IMR-90 (cell line): Measurements from ENCODE around the gene GRPEL2. TPM values are rescaled to one million over a fixed set of nuclear protein-coding genes. Genes with fewer than 3 reads are reported as not detected.
A peak's percentile ranks its signal among the peaks of the same experiment; 100 is the strongest.

ENCODE experiments used
- ATAC-seq: fragments of 200-7000 bp; cut with Tn5 transposase; 2 replicates; pipeline ENCODE4 v1.9.1; 2020; ENCODE audit warnings: low read depth, mild to moderate bottlenecking, moderate library complexity
- BruUV-seq: library from RNA; stranded (reverse); fragments of 400-500 nt; replicated peaks from 2 replicates; lab custom pipeline; 2021; lab: Mats Ljungman, UMichigan
- CTCF ChIA-PET: fragments of 300-600 bp; formaldehyde crosslinking; extraction: SDS; loops from one replicate; lab custom pipeline; 2021; ENCODE audit warnings: antibody characterized with exemption; lab: Yijun Ruan, JAX
- POLR2A ChIA-PET: fragments of 300-600 bp; sonication (Branson Sonifier 250); formaldehyde crosslinking; loops from one replicate; lab custom pipeline; 2022; ENCODE audit warnings: antibody characterized with exemption; ENCODE audit not compliant: unreplicated experiment; lab: Charles Lee
- DNase-seq: peaks from one replicate; pipeline ENCODE4 v3.0.0; 2013
- H2AFZ ChIP-seq: replicated peaks from 2 replicates; pipeline ENCODE3; 2013; ENCODE audit warnings: low read length, mild to moderate bottlenecking; ENCODE audit not compliant: poor library complexity
- H2AK5ac ChIP-seq: 2 replicates; pipeline ENCODE4 v1.6.1; 2013; ENCODE audit warnings: low read depth, low read length, inconsistent platforms
- H2AK9ac ChIP-seq: replicated peaks from 2 replicates; pipeline ENCODE3; 2013; ENCODE audit warnings: mild to moderate bottlenecking, low read depth, low read length, moderate library complexity; ENCODE audit not compliant: poor library complexity
- H2BK120ac ChIP-seq: 2 replicates; pipeline ENCODE4 v1.6.1; 2013; ENCODE audit warnings: low read depth, low read length, inconsistent platforms
- H2BK15ac ChIP-seq: 3 replicates; pipeline ENCODE4 v1.6.1; 2013; ENCODE audit warnings: low read depth, low read length, inconsistent platforms
- H2BK20ac ChIP-seq: 2 replicates; pipeline ENCODE4 v1.6.1; 2013; ENCODE audit warnings: low read depth, mild to moderate bottlenecking, inconsistent platforms, low read length, moderate library complexity
- H2BK5ac ChIP-seq: 2 replicates; pipeline ENCODE4 v1.6.1; 2013; ENCODE audit warnings: mild to moderate bottlenecking, low read depth, low read length, inconsistent platforms; ENCODE audit not compliant: poor library complexity, severe bottlenecking
- H3K14ac ChIP-seq: replicated peaks from 2 replicates; pipeline ENCODE4 v1.6.1; 2013; ENCODE audit warnings: low read depth, low read length, inconsistent platforms
- H3K18ac ChIP-seq: 2 replicates; pipeline ENCODE4 v1.6.1; 2013; ENCODE audit warnings: low read depth, low read length, control low read depth
- H3K23ac ChIP-seq: 2 replicates; pipeline ENCODE4 v1.6.1; 2013; ENCODE audit warnings: low read depth, low read length, inconsistent platforms
- H3K27ac ChIP-seq: 2 replicates; pipeline ENCODE4 v1.5.1; 2013; ENCODE audit warnings: mild to moderate bottlenecking, control low read depth, low read length; ENCODE audit not compliant: insufficient read depth
- H3K27me3 ChIP-seq: 2 replicates; pipeline ENCODE4 v1.6.1; 2013; ENCODE audit warnings: low read length; ENCODE audit not compliant: control insufficient read depth, insufficient read depth
- H3K36me3 ChIP-seq: 2 replicates; pipeline ENCODE4 v1.6.1; 2013; ENCODE audit warnings: low read length, mixed read lengths; ENCODE audit not compliant: control insufficient read depth, insufficient read depth
- H3K4ac ChIP-seq: 2 replicates; pipeline ENCODE4 v1.6.1; 2013; ENCODE audit warnings: low read depth, low read length, inconsistent platforms
- H3K4me1 ChIP-seq: 2 replicates; pipeline ENCODE4 v1.6.1; 2013; ENCODE audit warnings: low read length, mixed read lengths; ENCODE audit not compliant: control insufficient read depth, insufficient read depth
- H3K4me2 ChIP-seq: 2 replicates; pipeline ENCODE4 v1.6.1; 2013; ENCODE audit warnings: low read depth, mild to moderate bottlenecking, control low read depth, low read length, moderate library complexity
- H3K4me3 ChIP-seq: 2 replicates; pipeline ENCODE4 v1.5.1; 2013; ENCODE audit warnings: low read depth, mild to moderate bottlenecking, control low read depth, low read length, moderate library complexity; ENCODE audit not compliant: insufficient read depth
- H3K56ac ChIP-seq: 2 replicates; pipeline ENCODE4 v1.6.1; 2013; ENCODE audit warnings: low read length, inconsistent platforms; ENCODE audit not compliant: insufficient read depth; ENCODE audit errors: extremely low read depth
- H3K79me1 ChIP-seq, 2 experiments: 2 replicates each; pipeline ENCODE4 v1.6.1; 2013; ENCODE audit warnings: low read length in 2 of 2, inconsistent platforms in 1 of 2, low read depth in 1 of 2
- H3K9ac ChIP-seq: 2 replicates; pipeline ENCODE4 v1.6.1; 2013; ENCODE audit warnings: low read depth, low read length, control low read depth
- H3K9me1 ChIP-seq: 2 replicates; pipeline ENCODE4 v1.6.1; 2013; ENCODE audit warnings: low read length, inconsistent platforms; ENCODE audit not compliant: insufficient read depth
- H3K9me3 ChIP-seq: 2 replicates; pipeline ENCODE4 v1.6.1; 2013; ENCODE audit warnings: low read length; ENCODE audit not compliant: control insufficient read depth, insufficient read depth
- H4K20me1 ChIP-seq: 2 replicates; pipeline ENCODE4 v1.6.1; 2013; ENCODE audit warnings: low read length, inconsistent platforms; ENCODE audit not compliant: insufficient read depth
- H4K5ac ChIP-seq: 2 replicates; pipeline ENCODE4 v1.6.1; 2013; ENCODE audit warnings: mild to moderate bottlenecking, low read depth, low read length, control low read depth
- H4K8ac ChIP-seq, 2 experiments: 2 replicates each; pipeline ENCODE4 v1.6.1; 2013; ENCODE audit warnings: low read depth in 2 of 2, low read length in 2 of 2, control low read depth in 1 of 2, inconsistent platforms in 1 of 2
- H4K91ac ChIP-seq: 2 replicates; pipeline ENCODE4 v1.6.1; 2013; ENCODE audit warnings: low read depth, low read length, inconsistent platforms; ENCODE audit not compliant: insufficient read depth
- BHLHE40 ChIP-seq: fragments of 150-350 bp; IDR thresholded peaks from 2 replicates; pipeline ENCODE4 v1.6.1; 2016; ENCODE audit warnings: mild to moderate bottlenecking, low read depth, low read length
- CEBPB ChIP-seq: IDR thresholded peaks from 2 replicates; pipeline ENCODE4 v1.6.1; 2012; ENCODE audit warnings: low read depth, low read length, improper control_type of control experiment
- CHD1 ChIP-seq: IDR thresholded peaks from 2 replicates; pipeline ENCODE4 v1.6.1; 2012; ENCODE audit warnings: low read depth, low read length, improper control_type of control experiment
- ELK1 ChIP-seq: fragments of 150-350 bp; IDR thresholded peaks from 2 replicates; pipeline ENCODE4 v1.6.1; 2016; ENCODE audit warnings: low read depth, mild to moderate bottlenecking, low read length, moderate library complexity, borderline replicate concordance
- FOS ChIP-seq: fragments of 150-350 bp; IDR thresholded peaks from 2 replicates; pipeline ENCODE4 v1.6.1; 2016; ENCODE audit warnings: low read depth, low read length
- MAFK ChIP-seq: IDR thresholded peaks from 2 replicates; pipeline ENCODE4 v1.6.1; 2012; ENCODE audit warnings: low read depth, low read length, improper control_type of control experiment
- MAZ ChIP-seq: IDR thresholded peaks from 2 replicates; pipeline ENCODE4 v1.6.1; 2012; ENCODE audit warnings: low read depth, mild to moderate bottlenecking, low read length, improper control_type of control experiment, moderate library complexity, borderline replicate concordance
- MXI1 ChIP-seq: IDR thresholded peaks from 2 replicates; pipeline ENCODE4 v1.6.1; 2012; ENCODE audit warnings: low read depth, mild to moderate bottlenecking, low read length, moderate library complexity, borderline replicate concordance
- NFE2L2 ChIP-seq: fragments of 150-350 bp; IDR thresholded peaks from 2 replicates; pipeline ENCODE4 v1.6.1; 2016; ENCODE audit warnings: low read depth, mild to moderate bottlenecking, low read length
- POLR2A ChIP-seq: IDR thresholded peaks from 2 replicates; pipeline ENCODE4 v1.6.1; 2012; ENCODE audit warnings: mild to moderate bottlenecking, low read depth, low read length
- RAD21 ChIP-seq: IDR thresholded peaks from 2 replicates; pipeline ENCODE4 v1.6.1; 2012; ENCODE audit warnings: low read length, improper control_type of control experiment
- RCOR1 ChIP-seq: IDR thresholded peaks from 2 replicates; pipeline ENCODE4 v1.6.1; 2012; ENCODE audit warnings: mild to moderate bottlenecking, low read length, improper control_type of control experiment; ENCODE audit not compliant: insufficient replicate concordance
- RFX5 ChIP-seq: IDR thresholded peaks from 2 replicates; pipeline ENCODE4 v1.8.0; 2012; ENCODE audit warnings: low read depth, mild to moderate bottlenecking, low read length, moderate library complexity
- SMC3 ChIP-seq: fragments of 150-350 bp; IDR thresholded peaks from 2 replicates; pipeline ENCODE4 v1.6.1; 2016; ENCODE audit warnings: low read depth, mild to moderate bottlenecking, antibody characterized with exemption, low read length, moderate library complexity
- USF2 ChIP-seq: fragments of 150-350 bp; IDR thresholded peaks from 2 replicates; pipeline ENCODE4 v1.6.1; 2017; ENCODE audit warnings: mild to moderate bottlenecking, antibody characterized with exemption, low read length, low read depth
- dilution Hi-C: fragments of 300-500 bp; cut with HindIII; formaldehyde crosslinking; loops from one replicate; pipeline ENCODE4 v1.14.3; 2018; ENCODE audit warnings: low sequenced_read_pairs; ENCODE audit not compliant: unreplicated experiment
- in situ Hi-C: fragments of 300-500 bp; cut with MboI; formaldehyde crosslinking; loops from 3 replicates; pipeline ENCODE4 v1.14.3; 2019; ENCODE audit warnings: low sequenced_read_pairs, inconsistent platforms, mixed read lengths
- intact Hi-C: fragments of 100-400 bp; cut with micrococcal nuclease; formaldehyde crosslinking; loops from 2 replicates; pipeline ENCODE4 v1.10.0; 2022
- polyA plus RNA-seq, 3 experiments: library from polyadenylated mRNA; depleted of rRNA; stranded (reverse); fragments of >200 nt; gene quantifications; 2 replicates each; pipeline ENCODE4 v1.2.3, GENCODE V29; 2012; ENCODE audit warnings: low replicate concordance in 1 of 3
- total RNA-seq: library from RNA; depleted of rRNA; stranded (reverse); fragments of >200 nt; gene quantifications from 2 replicates; pipeline ENCODE4 v1.2.3, GENCODE V29; 2012
- TF ChIP-seq, protein P1 (sequence below): conservative IDR thresholded peaks from 2 replicates; pipeline ENCODE4 v1.5.1; 2012; ENCODE audit warnings: mild to moderate bottlenecking, low read depth, low read length, improper control_type of control experiment

GRPEL2 gene
- total and polyA plus RNA-seq, 2 of the 4 experiments (the other 2 are of a cell fraction): 6.2 to 18.1 TPM

DNA sequence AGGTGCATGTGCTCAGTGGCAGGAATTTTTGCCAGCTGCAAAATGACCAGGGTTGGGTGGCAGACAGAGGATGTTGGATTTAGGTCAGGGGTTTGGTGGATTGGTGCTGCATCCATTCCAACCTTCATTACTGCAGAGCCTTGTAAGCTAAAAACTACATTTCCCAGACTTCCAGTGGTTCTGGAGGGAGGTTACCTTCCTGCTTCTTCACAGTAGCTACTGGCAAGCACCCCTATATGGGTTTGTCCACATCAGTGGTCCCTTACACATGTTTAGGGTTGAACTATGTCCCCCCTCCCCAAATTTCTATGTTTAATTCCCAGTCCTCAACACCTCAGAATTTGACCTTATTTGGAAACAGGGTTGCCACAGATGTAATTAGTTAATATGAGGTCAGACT is 54.5 kb downstream of the GRPEL2 start:
- no TSS peak for BruUV-seq
- CTCF ChIA-PET: interaction anchor here (0.6 to 1.0 kb wide), 2 partner anchors 14 to 18 kb away, joined by 3 to 7 read pairs; no protein-coding TSS in a partner anchor
- no peak for DNase-seq

More for the DNA sequence above, 54.5 kb downstream of the GRPEL2 start:
- Histone ChIP-seq H3K23ac (no peak overlapping the region), H4K8ac (peak overlapping the region in 1 of 2 experiments; percentile 16; a peak in 1 of 4 replicates), H2AK9ac (no peak overlapping the region), H3K9me1 (peaks cover 6% of the 10 kb centered on the region), H3K27me3 (no peaks in the 10 kb centered on the region), H3K4ac (no peak overlapping the region), H3K4me3 (no peak overlapping the region), H3K36me3 (no peaks in the 10 kb centered on the region), H4K91ac (no peak overlapping the region), H3K18ac (no peak overlapping the region), H3K56ac (no peak overlapping the region), H2AK5ac (no peak overlapping the region), H4K5ac (no peak overlapping the region), H3K9me3 (no peaks in the 10 kb centered on the region), H3K79me1 (0 out of 4 replicates have a peak, but pooled peaks cover 0 to 10% of the 10 kb centered on the region in 2 experiments), H3K27ac (no peak overlapping the region), H3K14ac (no peak overlapping the region), H2BK15ac (no peak overlapping the region), H2BK120ac (no peak overlapping the region), H3K4me1 (peaks cover 11% of the 10 kb centered on the region), H2BK5ac (no peak overlapping the region), H2AFZ (no peak overlapping the region), H2BK20ac (no peak overlapping the region), H3K9ac (no peak overlapping the region), H3K4me2 (no peak overlapping the region), H4K20me1 (peaks cover 6% of the 10 kb centered on the region)
- dilution Hi-C loops (no loop called here), in situ Hi-C loops (no loop called here), intact Hi-C loops (no loop called here)
- POLR2A ChIA-PET: no interaction called here
- TF ChIP-seq MXI1 (no peak), MAFK (no peak), POLR2A (no peak), CEBPB (no peak), RFX5 (no peak), ELK1 (no peak), BHLHE40 (no peak), NFE2L2 (no peak), MAZ (no peak), CHD1 (no peak), SMC3 (no peak), FOS (no peak), RAD21 (no peak), RCOR1 (no peak), USF2 (no peak)
- TF ChIP-seq, protein P1, sequence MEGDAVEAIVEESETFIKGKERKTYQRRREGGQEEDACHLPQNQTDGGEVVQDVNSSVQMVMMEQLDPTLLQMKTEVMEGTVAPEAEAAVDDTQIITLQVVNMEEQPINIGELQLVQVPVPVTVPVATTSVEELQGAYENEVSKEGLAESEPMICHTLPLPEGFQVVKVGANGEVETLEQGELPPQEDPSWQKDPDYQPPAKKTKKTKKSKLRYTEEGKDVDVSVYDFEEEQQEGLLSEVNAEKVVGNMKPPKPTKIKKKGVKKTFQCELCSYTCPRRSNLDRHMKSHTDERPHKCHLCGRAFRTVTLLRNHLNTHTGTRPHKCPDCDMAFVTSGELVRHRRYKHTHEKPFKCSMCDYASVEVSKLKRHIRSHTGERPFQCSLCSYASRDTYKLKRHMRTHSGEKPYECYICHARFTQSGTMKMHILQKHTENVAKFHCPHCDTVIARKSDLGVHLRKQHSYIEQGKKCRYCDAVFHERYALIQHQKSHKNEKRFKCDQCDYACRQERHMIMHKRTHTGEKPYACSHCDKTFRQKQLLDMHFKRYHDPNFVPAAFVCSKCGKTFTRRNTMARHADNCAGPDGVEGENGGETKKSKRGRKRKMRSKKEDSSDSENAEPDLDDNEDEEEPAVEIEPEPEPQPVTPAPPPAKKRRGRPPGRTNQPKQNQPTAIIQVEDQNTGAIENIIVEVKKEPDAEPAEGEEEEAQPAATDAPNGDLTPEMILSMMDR: no peak
- ATAC-seq: no peak
